Stimulated activated CD4-positive, alpha-beta T cell treated with anti-CD3 and anti-CD28 coated beads, Interleukin-12 subunit alpha, Interleukin-12 subunit beta, amount 100 ng/mL, for 4 hours (primary cell): ENCODE results near the gene TFE3.

Source experiments
- DNase-seq: peaks from one replicate; pipeline ENCODE4 v3.0.0-alpha.2; 2020

Gene TFE3

GRCh38 chrX:49060914-49061313 lies 17.8 kb upstream of the TFE3 start:
- DNase-seq, result no peak

DNA sequence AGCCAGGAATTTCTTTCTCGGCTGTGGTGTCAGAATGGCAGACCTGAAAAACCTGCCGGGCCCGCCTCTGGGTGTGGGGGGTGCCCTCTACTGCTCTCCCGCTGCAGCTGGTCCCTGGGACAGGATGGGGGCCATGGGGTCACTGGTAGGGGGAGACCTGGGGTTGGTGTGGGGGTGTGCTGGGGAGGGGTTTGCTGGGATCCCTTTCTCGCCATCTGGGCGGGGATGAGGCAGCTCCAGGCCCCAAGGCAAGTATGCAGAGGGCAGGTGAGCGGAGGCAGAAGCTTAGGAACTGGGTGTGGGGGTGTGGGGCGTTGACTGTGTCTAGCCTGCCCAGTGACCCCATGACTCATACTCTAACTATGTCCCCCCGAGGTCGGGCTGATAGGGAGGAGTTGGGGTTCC lies 16.5 kb upstream of the TFE3 start:
- DNase-seq, result no peak

DNA sequence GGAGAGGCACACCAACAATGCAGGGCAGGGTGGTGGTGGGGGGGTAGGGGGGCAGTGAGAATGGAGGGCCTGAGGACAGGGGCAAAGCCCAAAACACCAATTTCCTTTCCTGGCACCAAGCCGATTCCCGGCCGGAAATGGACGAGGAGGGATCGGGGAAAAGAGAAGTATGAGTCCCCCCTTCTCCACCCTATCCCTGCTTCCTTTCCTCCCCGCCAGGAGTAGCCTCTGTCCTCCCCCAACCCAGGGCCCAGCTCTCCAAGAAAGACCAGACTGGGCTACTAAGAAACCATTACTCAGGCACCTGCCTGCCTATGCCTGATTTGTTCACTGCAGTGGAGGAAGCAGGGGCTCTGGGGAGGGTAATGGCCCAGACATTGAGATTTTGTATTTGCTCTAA lies 16.0 kb upstream of the TFE3 start:
- no peak for DNase-seq

GRCh38 chrX:49058794-49059193 lies 15.6 kb upstream of the TFE3 start, which contains the start of gene CCDC120:
CCDC120 (plus strand) TSS chrX:49058999; CDS start chrX:49062042, 3,043 bp downstream.
- DNase-seq, result no peak

- no peak for DNase-seq
Measured at GRCh38 chrX:49054073-49054762, 11.1 kb upstream of the TFE3 start.

- DNase-seq, result peak; percentile 62
Measured at GRCh38 chrX:49053223-49054072, 10.3 kb upstream of the TFE3 start.

DNA sequence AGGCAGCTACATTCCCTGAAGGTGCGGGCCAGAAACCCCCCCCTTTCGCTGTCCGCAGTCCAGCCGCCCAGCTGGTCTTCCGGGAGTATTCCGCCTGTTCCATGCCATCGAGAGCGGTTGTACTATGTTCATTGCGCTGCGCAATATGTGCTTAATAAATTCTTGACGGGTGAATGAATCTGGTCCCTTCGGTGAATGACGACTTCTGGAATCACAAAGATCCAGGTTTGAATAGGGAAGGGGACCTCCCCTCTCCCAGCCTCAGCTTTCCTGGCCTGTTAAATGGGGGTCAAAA lies 777 bp upstream of the TFE3 start:
- DNase-seq, result no peak

DNA sequence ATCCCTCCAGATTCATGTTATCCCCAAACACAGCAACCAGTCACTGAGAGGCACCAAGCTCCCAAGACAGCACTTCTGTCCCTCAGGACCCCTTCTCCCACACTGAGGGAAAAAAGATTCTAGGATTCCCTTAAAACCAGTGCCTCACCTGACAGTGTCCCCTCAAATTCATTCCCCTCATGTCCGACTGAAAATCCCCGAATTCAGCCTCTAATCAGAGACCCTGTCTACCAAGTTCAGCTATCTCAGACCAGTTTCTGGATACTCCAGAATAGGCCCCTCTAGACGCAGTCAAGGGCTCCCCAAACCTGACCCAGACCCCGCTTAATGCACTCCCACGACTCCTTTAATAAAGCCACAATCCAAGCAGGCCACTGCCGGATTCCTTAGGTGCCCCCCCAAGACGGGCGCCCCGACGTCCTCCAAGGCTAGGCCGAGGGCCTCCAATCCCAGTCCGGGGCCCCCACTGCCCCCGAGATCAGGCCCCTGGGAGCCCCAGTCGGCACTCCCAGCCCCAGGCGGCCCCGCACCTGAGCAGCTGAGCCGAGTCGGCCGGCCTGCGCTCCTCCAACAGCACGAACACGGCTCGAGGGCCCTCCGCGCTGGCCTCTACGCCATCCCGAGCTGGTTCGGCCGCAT lies 457 bp downstream of the TFE3 start:
- no peak for DNase-seq

DNA sequence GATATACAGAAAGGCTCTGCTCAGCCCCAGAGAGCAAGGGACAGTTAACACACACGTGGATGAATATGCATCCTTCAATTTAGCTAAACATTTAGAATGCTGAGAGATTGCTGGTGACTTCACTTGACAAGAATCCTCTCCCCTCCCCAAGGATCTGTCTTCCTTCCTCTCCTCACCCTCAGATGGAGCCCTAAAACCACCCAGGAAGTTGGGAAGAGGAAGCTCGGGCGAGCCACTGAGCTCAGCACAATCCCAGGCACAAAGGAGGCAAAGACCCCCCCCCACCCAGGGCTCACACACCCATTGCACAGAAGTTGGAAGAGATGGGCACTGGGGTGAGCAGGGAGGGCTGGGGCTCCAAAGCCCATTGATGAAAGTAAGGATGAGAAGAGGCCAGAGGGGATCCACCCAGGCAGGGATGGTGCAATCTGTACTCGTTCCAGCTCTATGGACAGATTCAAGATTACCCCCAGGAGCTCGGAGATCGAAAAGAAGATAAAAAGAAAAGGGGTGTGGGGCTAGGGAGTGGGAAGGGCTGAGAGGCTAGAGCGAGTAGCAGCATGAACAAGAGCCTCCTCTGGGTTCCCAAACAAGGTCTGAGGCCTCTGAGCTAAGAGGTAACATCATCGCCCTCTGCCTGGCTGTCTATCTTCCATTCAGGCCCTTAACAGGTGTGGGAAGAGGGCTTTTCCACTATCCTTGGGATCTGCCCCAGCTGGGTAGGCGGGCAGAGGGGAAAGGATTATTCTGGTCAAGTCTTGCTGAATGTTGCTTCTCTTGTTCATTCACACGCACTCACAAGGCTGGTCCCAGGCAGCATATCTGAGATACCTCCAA lies 1.2 kb downstream of the TFE3 start:
- DNase-seq, result no peak

- DNase-seq, result no peak
Measured at GRCh38 chrX:49040376-49040955, 2.7 kb downstream of the TFE3 start.

DNA sequence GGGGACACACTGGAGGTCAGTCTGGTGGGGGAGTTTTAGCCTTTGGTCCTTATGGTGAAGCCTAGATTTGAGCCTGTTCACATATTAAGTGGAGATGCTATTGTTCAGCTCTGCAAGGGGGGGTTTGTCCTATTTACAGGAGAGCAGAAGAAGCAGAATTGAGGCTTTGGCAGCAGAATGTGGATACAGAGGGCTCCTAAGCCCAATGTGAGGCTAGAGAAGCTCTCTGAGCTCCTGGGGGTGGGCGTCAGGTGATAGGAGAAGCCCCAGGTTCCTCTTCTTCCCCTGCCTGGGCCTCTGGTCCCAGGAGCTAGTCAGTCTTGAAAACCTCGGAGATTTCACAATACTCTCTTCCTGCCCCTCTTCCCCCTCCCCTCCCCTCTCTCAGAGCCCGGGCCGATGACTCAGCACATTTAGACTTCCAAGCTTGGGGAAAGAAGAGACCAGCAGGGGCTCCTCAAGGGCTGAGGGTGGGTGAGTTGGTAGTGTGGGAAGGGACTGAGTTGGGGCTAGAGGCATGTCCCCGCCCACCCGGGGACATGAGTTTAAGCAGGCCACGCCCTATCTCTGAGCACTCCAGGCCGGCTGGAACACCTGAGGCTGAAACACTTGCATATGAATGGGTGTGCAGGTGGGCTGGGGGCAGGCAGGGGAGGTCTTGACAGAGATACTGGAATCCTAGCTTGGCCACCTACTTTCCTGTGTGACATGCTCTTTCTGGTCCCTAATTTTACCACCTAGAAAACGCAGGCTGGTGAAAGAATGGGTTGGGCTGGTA lies 3.4 kb downstream of the TFE3 start:
- peak; percentile 47 for DNase-seq

DNA sequence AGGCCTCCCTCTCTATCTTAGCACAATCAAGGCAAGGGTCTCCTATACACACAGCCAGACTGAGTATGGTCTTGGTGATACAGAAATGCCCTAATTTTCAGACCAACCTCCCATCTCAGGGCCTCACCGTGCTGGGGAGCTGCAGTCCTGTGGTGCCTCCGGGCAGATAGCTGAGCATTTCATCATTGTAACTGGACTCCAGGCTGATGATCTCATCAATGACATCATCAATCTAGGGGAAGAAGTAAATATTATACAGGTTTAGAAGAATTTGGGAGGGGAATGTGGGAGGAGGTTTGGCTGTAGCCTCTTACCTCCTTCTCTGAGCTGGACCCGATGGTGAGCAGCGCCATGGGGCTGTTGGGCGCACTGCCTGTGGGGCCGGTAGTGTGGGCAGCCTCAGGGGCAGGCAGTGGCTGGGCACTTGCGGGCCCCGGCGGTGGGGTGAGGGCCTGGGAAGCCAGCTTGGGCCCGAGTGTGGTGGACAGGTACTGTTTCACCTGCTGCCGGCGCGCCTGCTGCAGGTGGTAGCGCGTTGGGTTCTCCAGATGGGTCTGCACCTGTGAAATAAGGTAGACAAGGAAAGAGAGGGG lies 5.2 kb downstream of the TFE3 start:
- DNase-seq, result no peak

DNA sequence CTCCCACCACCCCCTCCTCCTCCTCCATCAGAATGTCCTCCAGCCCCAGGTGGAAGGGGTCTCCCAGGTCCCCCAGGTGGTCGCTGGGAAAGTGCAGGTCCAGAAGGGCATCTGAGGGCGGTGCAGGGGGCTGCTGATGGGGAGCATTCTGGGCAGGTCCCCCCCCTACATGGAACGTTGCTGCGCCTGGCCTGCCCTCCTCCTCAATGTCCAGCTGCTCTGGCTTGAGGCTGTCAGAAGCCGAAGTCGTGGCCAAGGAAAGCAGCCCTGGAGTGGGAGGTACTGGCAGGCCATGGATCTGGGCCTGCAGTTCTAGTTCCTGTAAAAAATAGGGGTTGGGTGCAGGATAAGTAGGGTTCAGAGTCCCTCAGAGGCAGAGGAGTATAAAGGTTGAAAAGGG lies 12.9 kb downstream of the TFE3 start:
- no peak for DNase-seq

DNA sequence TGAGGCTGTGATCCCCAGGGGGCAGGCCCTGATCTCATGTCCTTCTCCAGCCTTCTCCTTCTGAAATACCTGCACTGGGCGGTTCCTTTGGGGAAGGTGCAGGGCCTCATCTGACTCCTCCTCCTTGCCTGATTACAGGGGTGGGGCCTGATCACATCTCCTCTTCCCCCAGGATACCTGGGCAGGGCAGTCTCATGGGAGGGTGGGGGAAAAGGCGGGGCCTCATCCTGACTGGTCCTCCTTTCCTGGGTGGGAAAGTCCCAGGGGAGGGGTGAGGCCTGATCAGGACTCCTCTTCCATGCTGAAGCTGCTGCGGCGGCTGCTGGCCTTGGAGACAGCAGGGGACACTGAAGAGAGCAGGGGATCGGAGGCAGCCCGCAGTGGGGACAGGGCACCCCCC lies 13.3 kb downstream of the TFE3 start:
- no peak for DNase-seq

DNA sequence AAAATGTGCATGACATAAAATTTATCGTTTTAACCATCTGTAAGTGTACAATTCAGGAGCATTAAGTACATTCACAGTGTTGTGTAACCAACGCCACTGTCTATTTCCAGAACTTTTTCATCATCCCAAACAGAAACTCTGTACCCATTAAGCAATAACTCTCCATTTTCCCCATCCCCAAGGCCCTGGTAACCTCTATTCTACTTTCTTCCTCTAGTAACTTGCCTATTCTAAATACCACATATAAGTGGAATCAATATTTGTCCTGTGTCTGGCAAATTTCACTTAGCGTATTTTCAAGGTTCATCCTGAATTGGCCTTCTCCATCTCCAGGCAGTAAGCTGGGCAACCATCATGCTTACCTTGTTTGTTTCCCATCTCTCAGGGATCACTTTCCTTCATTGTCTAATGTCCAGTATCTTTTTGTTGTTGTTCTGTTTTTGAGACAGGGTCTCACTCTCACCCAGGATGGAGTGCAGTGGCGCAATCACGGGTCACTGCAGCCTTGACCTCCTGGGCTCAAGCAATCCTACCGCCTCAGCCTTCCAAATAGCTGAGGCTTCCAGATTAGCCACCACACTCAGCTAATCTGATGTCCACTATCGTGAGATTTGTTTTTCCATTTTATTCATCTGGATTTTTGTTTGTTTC lies 23.4 kb downstream of the TFE3 start:
- no peak for DNase-seq

DNA sequence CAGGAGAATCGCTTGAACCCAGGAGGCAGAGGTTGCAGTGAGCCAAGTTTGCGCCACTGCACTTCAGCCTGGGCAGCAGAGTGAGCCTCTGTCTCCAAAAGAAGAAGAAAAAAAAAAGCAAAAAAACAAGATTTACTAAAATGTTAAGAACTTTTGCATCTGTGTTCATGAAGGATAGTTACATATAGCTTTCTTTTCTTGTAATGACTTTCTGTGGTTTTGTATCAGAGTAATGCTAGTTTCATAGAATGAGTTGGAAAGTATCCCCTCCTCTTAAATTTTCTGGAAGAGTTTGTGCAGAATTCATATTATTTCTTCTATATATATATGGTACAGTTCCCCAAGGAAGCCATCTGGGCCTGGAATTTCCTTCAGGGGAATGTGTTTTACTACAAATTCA lies 24.1 kb downstream of the TFE3 start:
- DNase-seq, result no peak

- no peak for DNase-seq
Measured at GRCh38 chrX:49003696-49004095, 39.5 kb downstream of the TFE3 start.

DNA sequence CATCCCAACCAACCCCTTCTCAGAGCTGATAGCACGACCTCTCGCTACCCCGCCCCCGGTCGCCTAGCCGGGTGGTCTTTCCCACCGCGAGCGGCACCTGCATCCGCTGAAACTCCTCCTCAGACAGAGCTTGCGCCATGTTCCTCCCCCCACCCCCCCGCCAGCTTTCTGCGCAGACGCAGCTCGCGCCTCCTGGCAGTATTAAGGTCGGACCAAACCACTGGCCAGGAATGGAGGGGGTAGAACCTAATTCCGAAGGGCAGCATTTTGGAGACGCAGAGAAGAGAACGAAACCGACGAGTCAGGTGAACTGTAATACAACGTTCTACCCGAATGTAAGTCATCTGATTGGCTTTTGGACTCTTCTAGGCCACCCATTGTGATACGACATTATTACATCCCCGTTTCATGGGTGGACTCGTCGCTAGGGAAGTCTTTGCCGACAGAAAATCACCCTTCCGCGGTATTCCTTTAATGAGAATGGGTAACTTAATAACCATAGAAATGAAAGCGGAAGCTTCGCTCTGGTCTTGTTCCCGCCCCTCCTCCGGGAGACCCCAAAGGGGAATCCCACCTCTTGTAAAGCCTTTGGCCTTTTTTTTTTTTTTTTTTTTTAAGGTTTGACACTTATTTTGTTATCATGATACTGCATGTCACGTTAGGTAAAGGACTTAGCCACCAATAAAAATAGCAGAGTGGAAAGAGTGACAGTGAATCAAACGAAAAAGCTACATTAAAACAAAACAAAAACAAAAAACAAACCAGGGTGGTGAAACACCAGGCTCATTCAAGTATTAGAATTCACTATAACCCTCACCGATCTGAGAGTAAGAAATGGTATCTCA lies 40.8 kb downstream of the TFE3 start, which contains the start of gene GRIPAP1:
TSS of gene GRIPAP1 (minus strand) at position 174 of the 845 bp plus-strand sequence. CDS start at position 139, 35 bp downstream.
- DNase-seq, result peak; percentile 67

DNA sequence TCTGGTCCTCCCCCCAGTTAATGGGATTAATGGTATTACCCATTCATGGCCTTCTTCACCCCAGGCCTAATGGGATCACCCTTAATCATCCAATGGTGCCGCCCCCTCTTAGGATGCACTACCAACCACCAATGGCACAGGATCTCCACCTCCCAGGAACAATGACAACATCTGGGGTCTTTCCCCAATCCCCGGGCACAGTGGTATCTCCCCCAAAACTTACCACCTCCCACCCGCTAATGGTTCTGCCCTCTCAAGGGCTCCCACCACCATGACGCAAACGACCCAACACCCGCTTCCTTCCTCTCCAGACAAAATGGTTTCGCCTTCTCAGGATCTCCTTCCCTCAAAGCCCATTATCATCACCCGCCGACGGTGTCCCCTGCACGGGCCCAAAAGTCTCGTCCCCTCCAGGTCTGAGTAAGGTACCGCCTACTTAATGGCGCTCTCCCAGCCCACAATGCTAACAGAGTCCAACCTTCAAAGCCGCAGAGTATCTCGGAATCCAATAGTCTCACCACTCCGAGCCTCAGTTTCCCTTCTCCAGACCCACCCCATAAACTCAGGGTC lies 41.6 kb downstream of the TFE3 start:
- peak; percentile 22 for DNase-seq
